Activated CD8-positive, alpha-beta memory T cell treated with anti-CD3 and anti-CD28 coated beads, Interleukin-2, amount 50 U/mL, for 48 hours (primary cell): ENCODE data around the gene TASL.
"Not testable (repeated sequence)": the region's sequence is repeated elsewhere in the genome, so short reads cannot be mapped to it uniquely, and the experiment has no call there.

Experiments used
- DNase-seq: peaks from one replicate; pipeline ENCODE4 v3.0.0-alpha.2; 2020

The TASL gene

GRCh38 chrX:30576881-30577280 is 685 bp downstream of the TASL start:
- no peak for DNase-seq

DNA sequence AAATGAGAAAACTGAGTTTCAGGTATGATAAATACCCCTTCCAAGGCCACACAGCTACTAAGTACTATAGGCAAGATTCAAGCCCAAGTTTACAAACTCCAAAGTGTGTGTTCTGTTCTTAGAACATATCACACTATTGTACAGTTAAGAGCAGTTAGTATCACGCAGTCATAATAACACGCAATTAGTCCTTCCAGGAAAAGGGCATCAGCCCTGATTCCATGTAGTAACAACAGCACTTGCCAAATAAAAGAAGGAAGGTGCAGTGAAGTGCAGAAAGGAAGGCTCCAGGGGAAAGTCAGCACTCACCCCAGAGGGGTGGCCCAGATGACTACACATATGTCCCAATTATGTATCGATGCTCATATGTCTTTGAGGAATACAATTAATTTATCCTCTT is 4.4 kb downstream of the TASL start:
- no peak for DNase-seq

DNA sequence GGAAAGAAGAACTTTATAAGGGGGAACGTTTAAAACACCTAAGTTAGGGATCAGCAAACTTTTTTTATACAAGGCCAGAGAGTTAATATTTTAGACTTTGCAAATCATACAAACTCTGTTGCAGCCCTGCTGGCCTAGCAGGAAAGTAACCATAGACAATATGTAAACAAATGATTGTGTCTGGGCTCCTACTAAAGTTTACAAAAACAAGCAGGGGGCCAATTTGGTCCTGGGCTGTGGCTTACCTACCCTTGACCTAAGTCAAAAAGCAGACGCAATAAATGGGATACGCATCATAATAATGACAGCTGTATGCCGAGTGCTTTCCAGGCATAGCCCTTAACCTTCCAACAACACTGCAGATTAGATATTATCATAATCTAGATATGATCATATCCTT is 4.9 kb downstream of the TASL start:
- no peak for DNase-seq

GRCh38 chrX:30572004-30572403 is 5.6 kb downstream of the TASL start:
- no peak for DNase-seq

- DNase-seq: no peak
These were observed 7.1 kb downstream of the TASL start for GRCh38 chrX:30570505-30570904.

- no peak for DNase-seq
These were observed 9.4 kb downstream of the TASL start for GRCh38 chrX:30568136-30568535.

GRCh38 chrX:30563070-30563469 is 14.5 kb downstream of the TASL start:
- DNase-seq: not testable (repeated sequence)

DNA sequence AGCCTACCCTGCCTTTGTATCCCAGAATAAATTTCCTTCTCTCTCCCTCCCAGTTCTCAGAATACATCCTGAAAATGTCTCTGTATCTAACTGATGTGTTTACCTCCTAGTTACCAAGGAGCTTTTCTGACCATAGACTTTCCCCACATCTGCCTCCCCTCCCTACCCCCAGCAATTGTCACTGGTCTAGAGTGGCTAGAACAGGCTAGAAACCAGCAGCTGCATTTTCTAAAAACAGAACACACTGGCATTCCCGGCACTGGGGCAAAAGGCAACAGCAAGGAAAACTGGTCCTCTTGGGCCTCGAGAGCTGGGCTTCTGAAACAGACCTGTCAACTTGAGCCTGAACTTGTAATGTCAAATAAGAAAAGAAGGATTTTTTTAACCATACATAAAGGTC is 16.4 kb downstream of the TASL start:
- DNase-seq: no peak

GRCh38 chrX:30538271-30538670 is 39.3 kb downstream of the TASL start:
- DNase-seq: no peak

DNA sequence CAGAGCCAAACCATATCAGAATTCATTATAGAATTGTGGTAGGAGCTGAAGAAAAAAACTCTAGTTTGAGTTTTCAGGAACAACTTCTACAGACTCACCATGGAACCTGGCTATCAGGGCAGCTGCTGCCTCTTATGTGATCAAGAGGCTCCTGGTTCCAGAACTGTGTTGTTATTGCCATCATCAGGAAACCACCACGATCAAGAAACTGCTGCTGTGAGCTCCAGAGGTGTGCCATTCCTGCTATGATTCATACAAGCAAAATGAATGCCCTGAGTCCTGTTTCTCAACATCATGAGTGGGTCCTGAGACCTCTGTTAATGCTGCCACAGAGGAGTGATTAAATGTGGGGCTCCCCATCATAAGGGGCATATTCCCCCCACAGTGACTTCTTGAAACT is 43.7 kb downstream of the TASL start:
- DNase-seq: no peak

DNA sequence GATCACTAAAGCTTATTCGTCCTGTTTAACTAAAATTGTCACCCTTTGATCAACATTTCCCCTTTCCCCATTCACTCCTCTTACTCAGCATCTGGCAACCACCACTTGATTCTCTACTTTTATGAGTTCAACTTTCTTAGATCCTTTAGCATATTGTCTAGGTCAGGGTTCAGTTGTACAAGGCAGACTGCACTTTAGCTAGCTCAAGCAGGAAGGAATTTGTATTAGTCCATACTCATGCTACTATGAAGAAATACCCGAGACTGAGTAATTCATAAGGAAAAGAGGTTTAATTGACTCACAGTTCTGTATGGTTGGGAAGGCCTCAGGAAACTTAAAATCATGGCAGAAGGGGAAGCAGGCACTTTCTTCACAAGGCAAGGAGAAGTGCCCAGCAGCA is 44.3 kb downstream of the TASL start:
- no peak for DNase-seq

DNA sequence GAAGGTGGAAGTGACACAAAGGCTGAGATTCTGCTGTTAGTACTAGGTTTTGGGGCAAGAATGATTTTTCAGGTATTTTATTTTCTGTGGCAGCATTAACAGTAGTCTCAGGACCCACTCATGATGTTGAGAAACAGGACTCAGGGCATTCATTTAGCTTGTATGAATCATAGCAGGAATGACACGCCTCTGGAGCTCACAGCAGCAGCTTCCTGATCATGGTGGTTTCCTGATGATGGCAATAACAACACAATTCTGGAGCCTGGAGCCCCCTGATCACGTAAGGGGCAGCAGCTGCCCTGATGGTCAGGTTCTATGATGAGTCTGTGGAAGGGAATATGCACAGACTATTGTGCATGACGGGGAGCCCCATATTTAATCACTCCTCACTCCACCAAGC is 47.0 kb downstream of the TASL start:
- no peak for DNase-seq

DNA sequence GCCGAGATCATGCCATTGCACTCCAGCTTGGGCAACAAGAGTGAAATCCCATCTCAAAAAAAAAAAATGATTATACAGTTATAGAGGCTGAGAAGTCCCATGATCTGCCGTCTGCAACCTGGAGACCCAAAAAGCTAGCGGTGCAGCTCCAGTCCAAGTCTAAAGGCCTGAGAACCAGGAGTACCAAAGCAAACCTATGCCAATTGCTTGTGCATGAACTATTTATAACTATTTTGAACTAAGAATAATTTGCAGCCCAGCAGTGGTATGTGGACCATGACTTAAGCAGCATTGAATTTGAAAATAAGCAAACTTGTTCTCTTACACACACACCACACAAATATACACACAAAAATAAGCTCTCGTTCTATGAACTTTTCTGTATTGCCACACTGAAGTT is 51.8 kb downstream of the TASL start:
- DNase-seq: no peak

- DNase-seq: no peak
These were observed 56.0 kb downstream of the TASL start for GRCh38 chrX:30521440-30522182.

GRCh38 chrX:30513284-30513683 is 64.3 kb downstream of the TASL start:
- no peak for DNase-seq
